IPS-18a (cell line): Measurements from ENCODE around the gene PLCD3.
"Not testable (repeated sequence)": the region's sequence is repeated elsewhere in the genome, so short reads cannot be mapped to it uniquely, and the experiment has no call there.

ENCODE experiments used
- H3K27ac ChIP-seq: one replicate; pipeline ENCODE4 v1.5.1; 2013; ENCODE audit warnings: low read length
- H3K27me3 ChIP-seq: one replicate; pipeline ENCODE4 v1.6.1; 2013; ENCODE audit warnings: mild to moderate bottlenecking, low read length; ENCODE audit not compliant: control insufficient read depth, insufficient read depth
- H3K36me3 ChIP-seq: one replicate; pipeline ENCODE4 v1.6.1; 2013; ENCODE audit warnings: low read depth, low read length; ENCODE audit not compliant: control insufficient read depth
- H3K4me1 ChIP-seq: one replicate; pipeline ENCODE4 v1.6.1; 2013; ENCODE audit warnings: low read depth, low read length; ENCODE audit not compliant: control insufficient read depth
- H3K4me3 ChIP-seq: one replicate; pipeline ENCODE4 v1.5.1; 2013; ENCODE audit warnings: low read length
- H3K9ac ChIP-seq: one replicate; pipeline ENCODE4 v1.6.1; 2013; ENCODE audit warnings: mild to moderate bottlenecking, low read length, moderate library complexity
- H3K9me3 ChIP-seq: one replicate; pipeline ENCODE4 v1.6.1; 2013; ENCODE audit warnings: low read depth, low read length; ENCODE audit not compliant: control insufficient read depth

PLCD3 gene

GRCh38 chr17:45129940-45130680, 2.2 kb downstream of the PLCD3 start:
- no peak overlapping the region for H3K27ac ChIP-seq
- H3K27me3 ChIP-seq = peaks cover 6% of the 10 kb centered on the region
- no peaks in the 10 kb centered on the region for H3K9me3 ChIP-seq
- H3K4me3 ChIP-seq = no peak overlapping the region
- no peak overlapping the region for H3K9ac ChIP-seq
- no peaks in the 10 kb centered on the region for H3K36me3 ChIP-seq
- no peaks in the 10 kb centered on the region for H3K4me1 ChIP-seq

GRCh38 chr17:45129426-45129939, 2.8 kb downstream of the PLCD3 start:
- Histone ChIP-seq H3K4me1 (no peaks in the 10 kb centered on the region), H3K27ac (no peak overlapping the region), H3K9ac (no peak overlapping the region), H3K36me3 (no peaks in the 10 kb centered on the region), H3K27me3 (peaks cover 6% of the 10 kb centered on the region), H3K9me3 (no peaks in the 10 kb centered on the region), H3K4me3 (no peak overlapping the region)

- H3K4me1 ChIP-seq = no peaks in the 10 kb centered on the region
- no peaks in the 10 kb centered on the region for H3K9me3 ChIP-seq
- no peak overlapping the region for H3K4me3 ChIP-seq
- peaks cover 6% of the 10 kb centered on the region for H3K27me3 ChIP-seq
- no peaks in the 10 kb centered on the region for H3K36me3 ChIP-seq
- no peak overlapping the region for H3K9ac ChIP-seq
- no peak overlapping the region for H3K27ac ChIP-seq
Measured at GRCh38 chr17:45128989-45129388, 3.3 kb downstream of the PLCD3 start.

- Histone ChIP-seq H3K9me3 (no peaks in the 10 kb centered on the region), H3K27me3 (peaks cover 6% of the 10 kb centered on the region), H3K4me1 (no peaks in the 10 kb centered on the region), H3K27ac (no peak overlapping the region), H3K36me3 (no peaks in the 10 kb centered on the region), H3K4me3 (no peak overlapping the region), H3K9ac (no peak overlapping the region)
Measured at GRCh38 chr17:45128331-45128730, 4.0 kb downstream of the PLCD3 start.

GRCh38 chr17:45127548-45128300, 4.6 kb downstream of the PLCD3 start:
- peaks cover 6% of the 10 kb centered on the region for H3K27me3 ChIP-seq
- H3K4me1 ChIP-seq = no peaks in the 10 kb centered on the region
- no peak overlapping the region for H3K27ac ChIP-seq
- no peaks in the 10 kb centered on the region for H3K36me3 ChIP-seq
- H3K4me3 ChIP-seq = no peak overlapping the region
- H3K9ac ChIP-seq = no peak overlapping the region
- H3K9me3 ChIP-seq = no peaks in the 10 kb centered on the region

GRCh38 chr17:45127207-45127547, 5.1 kb downstream of the PLCD3 start:
- H3K27ac ChIP-seq = no peak overlapping the region
- H3K27me3 ChIP-seq = peaks cover 6% of the 10 kb centered on the region
- H3K9me3 ChIP-seq = no peaks in the 10 kb centered on the region
- no peak overlapping the region for H3K4me3 ChIP-seq
- no peaks in the 10 kb centered on the region for H3K4me1 ChIP-seq
- H3K36me3 ChIP-seq = no peaks in the 10 kb centered on the region
- H3K9ac ChIP-seq = no peak overlapping the region

- Histone ChIP-seq H3K4me3 (no peak overlapping the region), H3K9me3 (no peaks in the 10 kb centered on the region), H3K4me1 (no peaks in the 10 kb centered on the region), H3K36me3 (no peaks in the 10 kb centered on the region), H3K27me3 (no peaks in the 10 kb centered on the region), H3K9ac (no peak overlapping the region), H3K27ac (no peak overlapping the region)
Measured at GRCh38 chr17:45125509-45125908, 6.8 kb downstream of the PLCD3 start.

GRCh38 chr17:45124797-45125122, 7.6 kb downstream of the PLCD3 start:
- not testable (repeated sequence) for H3K9ac ChIP-seq, H3K4me3 ChIP-seq, H3K4me1 ChIP-seq, H3K36me3 ChIP-seq, H3K27ac ChIP-seq, H3K9me3 ChIP-seq, H3K27me3 ChIP-seq

- Histone ChIP-seq H3K9me3 (no peaks in the 10 kb centered on the region), H3K27me3 (no peaks in the 10 kb centered on the region), H3K9ac (no peak overlapping the region), H3K36me3 (no peaks in the 10 kb centered on the region), H3K27ac (no peak overlapping the region), H3K4me1 (no peaks in the 10 kb centered on the region), H3K4me3 (no peak overlapping the region)
Measured at GRCh38 chr17:45123930-45124796, 8.2 kb downstream of the PLCD3 start.

- Histone ChIP-seq H3K27me3 (no peaks in the 10 kb centered on the region), H3K27ac (no peak overlapping the region), H3K4me3 (no peak overlapping the region), H3K36me3 (no peaks in the 10 kb centered on the region), H3K9ac (no peak overlapping the region), H3K4me1 (no peaks in the 10 kb centered on the region), H3K9me3 (no peaks in the 10 kb centered on the region)
Measured at GRCh38 chr17:45123076-45123770, 9.1 kb downstream of the PLCD3 start.

- H3K4me3 ChIP-seq = no peak overlapping the region
- H3K27me3 ChIP-seq = no peaks in the 10 kb centered on the region
- H3K9me3 ChIP-seq = no peaks in the 10 kb centered on the region
- H3K27ac ChIP-seq = no peak overlapping the region
- no peak overlapping the region for H3K9ac ChIP-seq
- H3K4me1 ChIP-seq = no peaks in the 10 kb centered on the region
- H3K36me3 ChIP-seq = no peaks in the 10 kb centered on the region
Measured at GRCh38 chr17:45121055-45121454, 11.3 kb downstream of the PLCD3 start.
